ENCODE data around the gene TMCO4.
"Not testable (repeated sequence)": the region's sequence is repeated elsewhere in the genome, so short reads cannot be mapped to it uniquely, and the experiment has no call there.

TMCO4 gene

GRCh38 chr1:19636065-19636464 is 163.7 kb downstream of the TMCO4 start:
- no peak for DNase-seq (ENCODE audit: low read depth)

- DNase-seq (ENCODE audit: low read depth), result no peak
These were observed 164.1 kb downstream of the TMCO4 start for GRCh38 chr1:19635646-19636045.

GRCh38 chr1:19635064-19635463 is 164.7 kb downstream of the TMCO4 start:
- DNase-seq (ENCODE audit: low read depth), result not testable (repeated sequence)

GRCh38 chr1:19633106-19633505 is 166.6 kb downstream of the TMCO4 start:
- no peak for DNase-seq (ENCODE audit: low read depth)
